Stimulated activated naive CD4-positive, alpha-beta T cell treated with Interleukin-2 at 50 U/mL for 16 hours (primary cell): ENCODE measurements around the gene PLEKHA5.
"Not testable (repeated sequence)": the region's sequence is repeated elsewhere in the genome, so short reads cannot be mapped to it uniquely, and the experiment has no call there.

Experiments
- DNase-seq: peaks from one replicate; lab custom pipeline; 2025; lab: John Stamatoyannopoulos, UW

Gene PLEKHA5

DNA sequence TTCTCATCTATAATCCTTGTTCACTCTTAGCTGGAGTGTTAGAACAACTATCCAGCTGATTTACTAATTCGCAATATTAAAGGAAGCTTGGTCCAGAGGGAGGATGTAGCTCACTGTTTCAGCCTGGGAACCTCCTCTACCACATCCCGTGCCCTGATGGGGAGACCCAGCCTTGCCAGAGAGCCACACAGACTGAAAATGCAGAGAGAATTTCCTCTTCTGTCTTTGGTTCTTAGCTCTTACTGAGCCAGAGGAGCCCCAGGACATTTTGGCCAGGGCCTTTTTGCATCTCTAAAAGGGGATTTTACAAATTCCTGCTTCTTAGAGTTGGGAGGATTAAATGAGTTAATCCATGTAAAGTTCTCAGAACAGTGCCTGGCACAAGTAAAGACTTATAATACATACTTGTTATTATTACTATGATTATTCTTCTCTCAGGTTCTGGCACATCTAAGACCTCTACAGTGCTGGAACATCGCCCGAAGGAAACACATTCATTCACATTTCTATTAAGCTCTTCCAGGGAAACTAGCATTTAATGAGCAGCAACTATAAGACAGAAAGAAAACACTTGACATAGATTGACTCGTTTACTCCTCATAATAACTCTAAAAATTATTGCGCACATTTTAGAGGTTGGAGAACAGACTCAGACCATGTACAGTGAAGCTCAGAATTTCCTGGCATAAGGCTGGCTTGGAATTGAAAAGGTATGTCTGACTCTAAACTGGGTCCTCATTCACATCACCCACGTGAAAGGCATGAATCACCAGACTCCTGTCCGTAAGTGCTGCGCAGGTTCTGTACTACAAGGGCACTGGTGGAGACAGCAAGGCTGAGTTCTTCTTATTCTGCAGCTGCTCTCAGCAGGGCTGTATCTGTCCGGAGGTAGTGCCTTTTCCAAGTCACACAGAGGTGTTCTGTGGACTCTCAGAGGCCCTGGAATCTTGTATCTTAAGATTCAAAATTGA, 282.0 kb downstream of the PLEKHA5 start:
- DNase-seq, result no peak

DNA sequence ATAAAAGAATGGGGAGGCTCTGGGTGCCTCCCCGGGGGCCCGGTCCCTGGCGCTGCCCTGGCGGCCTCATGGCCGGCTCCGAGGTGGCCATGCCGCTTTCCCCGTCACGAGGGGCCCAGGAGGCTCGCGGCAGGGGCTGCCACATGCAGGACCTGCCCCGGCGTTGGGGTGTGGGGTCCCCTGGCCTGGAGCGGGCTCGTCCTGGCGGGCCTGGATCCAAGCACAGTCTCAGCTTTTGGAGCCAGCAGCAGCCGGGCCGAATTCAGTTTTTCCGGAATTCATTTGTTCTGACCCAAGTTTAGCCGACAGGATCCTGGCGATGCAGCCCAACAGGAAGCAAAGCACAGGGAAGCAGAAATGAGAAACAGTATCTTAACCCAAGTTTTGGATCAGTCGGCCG, 283.3 kb downstream of the PLEKHA5 start:
- DNase-seq, result no peak

DNA sequence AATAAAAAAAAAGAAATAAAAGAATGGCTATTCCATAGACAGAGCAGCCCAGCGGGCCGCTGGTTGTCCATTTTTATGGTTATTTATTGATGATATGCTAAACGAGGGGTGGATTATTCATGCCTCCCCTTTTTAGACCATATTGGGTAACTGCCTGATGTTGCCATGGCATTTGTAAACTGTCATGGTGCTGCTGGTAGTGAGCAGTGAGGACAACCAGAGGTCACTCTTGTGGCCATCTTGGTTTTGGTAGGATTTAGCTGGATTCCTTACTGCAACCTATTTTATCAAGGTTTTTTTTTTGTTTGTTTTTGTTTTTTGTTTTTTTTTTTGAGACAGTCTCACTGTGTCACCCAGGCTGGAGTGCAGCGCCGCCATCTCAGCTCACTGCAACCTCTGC, 284.0 kb downstream of the PLEKHA5 start:
- not testable (repeated sequence) for DNase-seq

DNA sequence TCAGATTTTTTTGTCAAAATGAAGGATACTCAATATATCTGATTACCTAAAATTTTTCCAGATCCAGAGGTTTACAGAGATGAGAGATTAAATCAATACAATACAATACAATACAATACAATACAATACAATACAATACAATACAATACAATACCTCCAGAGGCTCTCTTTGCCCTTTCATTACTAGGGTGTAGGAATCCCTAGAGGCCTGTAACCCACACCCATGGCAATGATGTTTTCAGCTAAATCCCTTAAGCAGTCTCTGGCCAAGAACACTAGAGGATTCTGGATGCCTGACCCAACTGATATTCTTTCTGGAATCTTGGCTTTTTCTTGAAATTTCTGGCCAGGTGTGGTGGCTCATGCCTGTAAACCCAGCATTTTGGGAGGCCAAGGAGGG, 286.0 kb downstream of the PLEKHA5 start:
- no peak for DNase-seq

DNA sequence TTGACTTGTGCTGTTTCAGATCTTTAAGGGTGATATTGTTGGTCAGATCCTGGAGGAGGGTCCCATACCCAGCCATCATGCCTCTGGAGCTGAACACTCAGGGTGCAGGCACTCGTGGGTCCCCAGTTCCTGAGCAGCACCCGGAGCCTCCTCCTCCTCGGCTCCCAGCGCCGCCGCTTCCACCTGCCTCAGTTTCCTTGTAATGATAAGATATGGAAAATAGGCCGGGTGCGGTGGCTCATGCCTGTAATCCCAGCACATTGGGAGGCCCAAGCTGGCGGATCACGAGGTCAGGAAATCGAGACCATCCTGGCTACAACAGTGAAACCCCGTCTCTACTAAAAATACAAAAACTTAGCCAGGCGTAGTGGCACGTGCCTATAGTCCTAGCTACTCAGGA, 289.6 kb downstream of the PLEKHA5 start:
- DNase-seq, result no peak

DNA sequence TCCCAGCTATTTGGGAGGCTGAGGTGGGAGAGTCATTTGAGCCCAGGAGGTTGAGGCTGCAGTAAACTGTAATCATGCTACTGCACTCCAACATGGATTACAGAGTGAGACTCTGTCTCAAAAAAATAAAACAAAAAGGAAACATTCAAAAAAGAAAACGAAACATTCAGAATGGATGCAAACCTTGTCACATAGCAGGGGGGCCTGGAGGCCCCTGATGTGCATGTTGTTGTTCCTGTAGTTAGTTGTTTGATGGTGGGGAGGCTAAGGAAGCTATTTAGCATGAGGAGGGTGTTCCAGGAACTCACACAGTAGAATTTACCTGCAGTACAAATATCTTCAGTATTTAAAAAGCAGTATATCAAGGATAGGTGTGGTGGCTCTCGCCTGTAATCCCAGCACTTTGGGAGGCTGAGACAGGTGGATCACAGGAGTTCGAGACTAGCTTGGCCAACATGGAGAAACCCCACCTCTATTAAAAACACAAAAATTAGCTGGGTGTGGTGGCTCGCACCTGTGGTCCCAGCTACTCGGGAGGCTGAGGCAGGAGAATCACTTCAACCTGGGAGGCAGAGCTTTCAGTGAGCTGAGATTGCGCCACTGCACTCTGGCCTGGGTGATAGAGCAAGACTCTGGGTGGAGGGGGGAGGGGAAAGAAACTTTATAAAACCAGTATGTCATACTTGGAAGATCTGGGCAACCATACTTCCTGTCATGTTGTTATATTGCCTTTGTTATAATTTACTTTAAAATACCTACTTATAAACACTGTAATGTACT, 292.2 kb downstream of the PLEKHA5 start:
- DNase-seq, result no peak

DNA sequence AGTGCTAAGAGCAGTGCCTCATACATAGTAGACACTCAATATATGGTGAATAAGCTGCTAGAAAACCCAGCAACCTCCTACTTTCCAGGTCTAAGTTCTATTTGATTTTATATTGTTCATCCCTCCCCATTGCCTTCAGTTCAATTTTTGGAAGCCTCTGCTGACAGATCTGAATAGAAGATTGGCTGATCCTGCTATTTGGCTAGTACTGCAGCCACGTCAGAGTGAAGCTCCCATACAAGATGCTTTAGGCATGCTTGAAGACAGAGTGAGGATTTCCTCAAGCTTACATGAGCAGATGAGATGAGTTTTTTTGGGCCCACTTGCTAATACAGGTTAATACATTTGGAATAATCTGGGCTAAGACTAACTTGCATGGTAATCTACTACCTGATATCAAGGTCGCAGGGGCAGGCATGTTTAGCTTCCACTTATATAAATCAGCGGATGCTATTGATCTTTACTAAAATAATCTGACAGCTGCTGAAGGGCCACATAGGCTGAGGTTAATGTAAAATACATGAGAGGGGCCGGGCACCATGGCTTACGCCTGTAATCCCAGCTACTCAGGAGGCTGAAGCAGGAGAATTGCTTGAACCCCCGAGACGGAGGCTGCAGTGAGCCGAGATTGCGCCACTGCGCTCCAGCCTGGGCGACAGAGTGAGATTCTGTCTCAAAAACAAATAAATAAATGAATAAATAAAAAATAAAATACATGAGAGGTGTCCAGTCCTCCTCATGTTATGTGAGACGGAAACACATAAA, 293.8 kb downstream of the PLEKHA5 start:
- DNase-seq, result no peak
